HG02642 (cell line): ENCODE data around the gene OTOP3.

Experiments used
- ATAC-seq: cut with Tn5 transposase; IDR thresholded peaks from one replicate; pipeline ENCODE4 v1.9.1; 2021; ENCODE audit warnings: mild to moderate bottlenecking; ENCODE audit not compliant: unreplicated experiment, poor library complexity

The OTOP3 gene

DNA sequence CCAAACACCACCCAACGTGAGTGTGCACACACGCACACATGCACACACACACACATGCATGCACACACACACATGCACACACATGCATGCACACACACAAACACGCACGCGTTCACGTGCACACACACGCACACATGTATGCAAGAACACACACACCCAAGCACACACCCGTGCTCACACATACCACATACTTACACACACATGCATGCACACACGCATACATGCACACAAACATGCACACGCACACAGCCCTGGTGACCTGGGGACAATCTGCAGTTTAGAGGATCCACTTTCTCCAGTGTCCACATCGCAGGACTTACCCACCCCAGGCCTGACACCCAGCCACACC, 18.9 kb upstream of the OTOP3 start:
- no peak for ATAC-seq

DNA sequence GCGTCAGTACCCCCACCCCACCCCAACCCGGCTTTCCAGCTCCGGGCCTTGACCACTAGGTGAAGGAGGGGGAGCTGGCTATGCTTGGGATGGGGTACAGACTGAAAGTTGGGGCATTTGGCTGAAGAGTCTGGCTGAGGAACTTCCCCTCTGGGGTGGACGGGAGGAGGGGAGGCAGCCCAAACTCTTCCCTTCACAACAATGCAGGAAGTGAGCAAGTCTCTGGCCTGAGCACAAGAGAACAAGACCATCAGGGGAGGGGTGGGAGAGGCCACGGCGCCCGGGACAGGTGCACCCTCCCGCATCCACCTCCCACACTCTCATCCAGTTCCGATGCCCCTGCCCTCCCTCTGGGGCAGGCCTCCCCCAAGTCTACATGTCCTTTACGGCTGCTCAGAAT, 18.3 kb upstream of the OTOP3 start:
- no peak for ATAC-seq

DNA sequence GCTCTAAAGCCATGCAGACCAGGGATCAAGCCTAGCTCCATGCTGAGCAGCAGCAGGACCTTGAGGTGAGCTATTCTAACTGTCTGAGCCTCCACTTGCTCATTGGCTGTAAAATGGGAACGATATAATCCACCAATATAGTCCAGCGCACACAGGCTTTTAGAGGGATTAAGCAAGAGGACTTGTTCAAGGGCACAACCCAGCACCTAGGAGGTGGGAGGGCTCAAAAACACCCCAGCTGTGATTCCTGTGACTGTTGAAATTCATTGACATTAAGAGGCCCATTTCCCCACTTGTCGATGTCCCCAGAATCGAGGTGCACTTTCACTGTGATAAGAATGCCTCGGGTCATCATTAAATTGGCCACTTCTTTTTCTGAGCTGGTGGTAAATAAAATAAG, 16.8 kb upstream of the OTOP3 start:
- no peak for ATAC-seq

DNA sequence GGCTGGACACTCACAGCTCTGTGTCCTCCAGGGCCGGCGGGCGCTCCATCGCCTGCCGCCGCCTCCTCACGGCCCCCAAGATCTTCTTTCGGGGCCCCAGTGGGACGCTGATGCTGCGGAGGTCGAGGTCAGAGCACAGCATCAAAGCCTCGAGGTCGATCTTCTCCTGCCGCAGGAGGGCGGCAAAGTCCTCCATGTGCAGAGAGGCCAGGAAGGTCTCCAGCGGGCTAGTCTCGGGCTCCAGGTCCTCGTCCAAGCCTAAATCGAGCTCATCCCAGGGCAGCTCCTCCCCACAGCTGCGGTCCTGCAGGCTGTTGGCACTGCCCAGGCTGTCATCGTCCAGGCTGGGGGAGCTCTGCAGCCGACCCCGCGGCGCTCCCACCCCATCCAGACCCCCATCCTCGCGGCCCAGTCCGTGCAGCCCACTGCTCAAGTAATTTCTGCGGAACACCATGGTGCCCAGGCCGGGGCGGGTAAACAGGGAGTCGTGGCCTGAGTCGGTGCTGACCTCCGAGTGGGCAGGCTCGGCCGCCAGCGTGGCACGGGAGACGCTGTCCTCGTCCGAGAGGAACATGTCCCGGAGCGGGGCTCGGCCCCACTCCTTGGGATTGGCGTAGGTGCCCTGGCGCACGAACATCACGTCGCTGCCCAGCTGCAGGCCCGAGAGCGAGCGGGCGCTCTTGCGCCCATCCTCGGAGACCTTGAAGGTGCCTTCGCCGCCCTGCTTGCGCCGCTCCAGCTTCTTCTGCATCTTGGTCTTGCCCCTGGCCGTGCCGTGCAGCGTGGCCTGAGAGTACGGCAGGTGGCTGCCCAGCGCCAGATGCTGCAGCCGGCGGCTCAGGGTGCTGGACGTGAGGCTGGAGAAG, 16.0 kb upstream of the OTOP3 start:
- ATAC-seq, result no peak

DNA sequence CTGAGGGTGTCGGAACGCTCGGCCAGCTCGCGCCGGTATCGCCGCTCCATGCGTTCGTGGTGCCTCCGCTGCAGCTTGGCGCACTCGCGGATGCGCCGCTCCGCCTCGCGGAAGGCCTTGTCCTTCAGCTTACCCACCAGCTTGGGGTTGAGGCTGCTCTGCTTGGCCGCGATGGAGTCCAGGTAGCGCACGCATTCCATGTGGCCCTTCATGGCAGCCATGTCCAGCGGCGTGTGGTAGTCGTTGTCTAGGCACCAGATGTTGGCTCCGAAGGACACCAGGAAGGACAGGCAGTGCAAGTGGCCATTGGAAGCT, 15.4 kb upstream of the OTOP3 start:
- no peak for ATAC-seq

DNA sequence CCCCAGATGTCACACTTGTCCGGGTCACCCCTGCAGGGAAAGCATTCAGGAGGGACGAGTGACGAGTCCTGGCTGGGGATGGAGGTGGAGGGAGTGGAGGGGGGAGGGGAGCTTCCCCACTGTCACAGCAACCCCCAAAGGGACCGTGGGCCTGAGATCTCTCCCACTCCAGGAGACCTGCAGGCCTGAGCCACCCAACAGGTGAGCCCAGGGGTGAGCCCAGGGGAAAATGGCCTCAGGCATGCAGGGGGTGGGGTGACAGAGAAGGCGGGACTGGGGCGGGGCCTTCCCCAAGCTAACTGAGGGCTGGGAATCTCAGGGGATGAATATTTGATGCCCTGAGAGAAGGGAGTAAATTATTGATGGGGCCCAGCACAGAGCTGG, 15.1 kb upstream of the OTOP3 start:
- ATAC-seq, result no peak

DNA sequence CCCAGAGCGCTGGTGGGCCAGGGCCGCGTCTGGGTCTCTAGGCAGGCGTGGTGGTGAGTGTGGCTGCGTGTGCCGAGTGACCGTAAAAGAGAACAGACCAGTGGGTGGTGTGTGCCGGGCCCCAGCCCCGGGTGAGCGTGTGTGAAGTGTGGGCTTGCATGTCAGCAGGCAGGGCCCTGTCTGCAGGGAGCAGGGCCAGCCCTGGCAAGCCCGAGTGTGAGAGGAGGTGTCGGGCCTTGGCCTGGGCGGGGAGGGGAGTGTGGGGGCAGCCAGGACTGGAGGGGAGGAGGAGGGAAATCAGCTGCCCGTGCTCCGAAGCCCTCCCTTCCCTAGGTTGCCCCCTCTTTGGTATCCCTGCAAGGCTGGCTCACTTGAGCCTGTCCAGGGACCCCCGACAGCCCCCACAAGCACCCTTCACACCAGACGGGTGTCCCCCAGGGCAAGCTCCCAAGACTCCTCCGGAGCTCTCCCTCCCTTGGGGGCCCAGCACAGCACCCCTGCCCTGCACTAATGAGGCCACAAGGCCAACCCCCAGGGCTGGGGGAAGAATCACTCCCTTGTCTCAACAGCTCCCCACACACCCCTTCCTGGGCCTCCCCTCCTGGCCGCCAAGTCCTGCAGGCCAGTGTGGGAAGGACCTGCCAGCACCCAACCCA, 14.5 kb upstream of the OTOP3 start:
- no peak for ATAC-seq

DNA sequence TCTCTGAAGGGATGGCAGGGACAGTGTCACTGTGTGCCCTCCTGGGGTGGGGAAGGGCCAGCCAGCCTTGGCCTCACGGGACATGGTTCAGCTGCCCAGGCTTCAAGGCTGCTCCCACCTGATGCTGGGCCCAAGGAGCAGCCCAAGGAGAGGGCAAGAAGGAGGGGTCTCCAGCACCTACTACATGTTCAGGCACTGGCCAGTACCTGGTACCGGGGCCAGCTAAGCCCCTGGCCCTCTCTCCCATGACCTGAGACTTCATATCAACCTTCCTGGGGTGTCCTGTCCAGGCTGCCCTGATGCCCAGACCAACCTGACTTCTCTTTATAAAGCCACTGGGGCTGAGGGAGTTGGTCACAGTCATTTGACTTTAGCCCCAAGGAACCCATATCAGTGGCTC, 13.9 kb upstream of the OTOP3 start:
- no peak for ATAC-seq

DNA sequence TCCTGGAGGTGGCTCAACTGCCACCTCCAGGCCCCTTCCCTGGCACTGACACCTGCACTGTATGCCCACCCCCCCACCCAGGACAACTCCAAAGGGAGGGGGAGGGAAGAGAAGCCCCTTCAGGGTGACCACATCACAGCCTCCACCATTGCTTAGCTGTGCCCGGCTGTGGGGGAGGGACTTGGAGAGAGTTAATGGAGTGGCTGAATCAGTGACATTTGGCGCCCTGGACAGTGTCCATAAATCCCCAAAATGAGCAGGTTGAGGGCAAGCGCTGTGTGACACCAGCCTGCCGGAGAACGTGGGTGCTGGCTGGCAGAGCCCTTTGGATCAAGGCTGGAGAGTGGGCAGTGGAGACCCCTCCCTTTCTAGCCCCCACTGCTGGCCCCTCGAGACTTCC, 13.5 kb upstream of the OTOP3 start:
- no peak for ATAC-seq

DNA sequence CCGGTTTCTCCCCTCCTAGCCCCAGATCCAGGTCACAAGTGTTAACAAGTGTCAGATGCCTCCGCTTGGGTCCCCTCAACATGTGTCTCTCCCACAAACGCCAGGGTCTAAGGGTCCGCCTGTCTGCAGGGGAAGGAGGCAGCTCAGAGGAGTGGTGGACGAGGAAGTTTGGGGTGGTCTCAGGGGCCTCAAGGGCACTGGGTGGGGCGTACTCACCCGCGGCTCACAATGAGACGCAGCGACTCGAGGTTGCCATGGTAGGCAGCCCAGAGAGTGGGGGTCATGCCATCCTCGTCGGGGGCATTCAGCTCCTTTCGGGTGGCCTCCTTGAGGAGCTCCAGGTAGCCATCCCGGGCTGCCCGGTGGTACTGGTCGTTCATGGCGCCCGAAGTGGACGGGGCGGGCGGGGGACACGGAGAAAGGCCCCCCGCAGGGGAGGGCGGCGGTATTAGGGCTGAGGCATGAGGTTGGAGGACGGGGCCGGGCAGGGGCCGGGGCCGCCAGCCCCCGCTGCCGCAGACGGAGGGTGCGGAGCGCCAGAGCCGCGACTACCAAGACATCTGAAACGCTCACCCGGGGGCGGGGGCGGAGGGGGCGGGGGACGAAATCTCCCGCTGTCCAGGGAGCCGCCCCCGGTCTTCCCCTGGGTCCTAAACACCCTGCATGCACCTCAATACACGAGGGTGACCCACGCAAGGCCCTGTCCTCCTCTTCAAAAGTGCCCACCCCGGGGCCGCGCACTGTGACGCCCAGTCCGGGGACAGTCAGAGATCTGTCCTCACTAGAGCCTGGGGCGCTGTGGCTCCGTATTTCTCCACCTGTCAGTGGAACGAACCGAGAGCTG, 12.8 kb upstream of the OTOP3 start, which contains the start of gene USH1G:
USH1G (minus strand) TSS at position 562 of the 844 bp plus-strand sequence; CDS start at position 380, 182 bp downstream.
- no peak for ATAC-seq

DNA sequence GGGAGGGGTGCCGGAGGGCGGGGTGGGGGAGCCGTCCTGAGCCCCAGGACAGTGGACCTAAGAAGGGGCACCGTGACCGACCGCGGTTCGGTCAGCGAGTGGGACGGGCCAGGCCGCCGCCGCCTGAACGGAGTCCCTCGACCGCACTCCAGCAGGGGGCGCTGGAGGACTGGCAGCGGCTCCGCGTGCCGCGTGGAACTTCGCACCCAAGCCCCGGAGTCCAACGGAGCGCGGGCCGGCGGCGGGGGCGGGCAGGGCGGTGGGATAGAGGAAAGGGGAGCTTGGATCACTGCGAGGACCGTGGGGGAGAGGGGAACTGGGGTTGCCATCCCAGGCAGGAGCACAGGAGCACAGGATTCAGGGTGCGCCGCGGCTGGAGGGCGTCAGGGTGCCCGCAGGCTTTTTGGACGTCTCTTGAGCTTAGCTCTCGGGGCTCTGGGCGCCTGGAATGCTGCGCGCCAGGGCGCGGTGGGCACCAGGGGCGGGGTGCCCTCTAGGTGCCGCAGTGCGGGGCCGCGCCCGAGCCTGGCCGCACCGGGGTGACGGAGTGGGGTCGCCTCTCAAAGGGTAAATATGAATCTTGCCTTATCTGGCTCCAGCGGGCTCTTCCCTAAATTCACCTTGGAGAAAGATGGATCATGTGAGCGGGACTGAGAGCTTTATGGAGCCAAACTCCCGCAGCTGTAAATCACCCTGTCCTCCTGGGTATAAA, 12.0 kb upstream of the OTOP3 start:
- ATAC-seq, result no peak

DNA sequence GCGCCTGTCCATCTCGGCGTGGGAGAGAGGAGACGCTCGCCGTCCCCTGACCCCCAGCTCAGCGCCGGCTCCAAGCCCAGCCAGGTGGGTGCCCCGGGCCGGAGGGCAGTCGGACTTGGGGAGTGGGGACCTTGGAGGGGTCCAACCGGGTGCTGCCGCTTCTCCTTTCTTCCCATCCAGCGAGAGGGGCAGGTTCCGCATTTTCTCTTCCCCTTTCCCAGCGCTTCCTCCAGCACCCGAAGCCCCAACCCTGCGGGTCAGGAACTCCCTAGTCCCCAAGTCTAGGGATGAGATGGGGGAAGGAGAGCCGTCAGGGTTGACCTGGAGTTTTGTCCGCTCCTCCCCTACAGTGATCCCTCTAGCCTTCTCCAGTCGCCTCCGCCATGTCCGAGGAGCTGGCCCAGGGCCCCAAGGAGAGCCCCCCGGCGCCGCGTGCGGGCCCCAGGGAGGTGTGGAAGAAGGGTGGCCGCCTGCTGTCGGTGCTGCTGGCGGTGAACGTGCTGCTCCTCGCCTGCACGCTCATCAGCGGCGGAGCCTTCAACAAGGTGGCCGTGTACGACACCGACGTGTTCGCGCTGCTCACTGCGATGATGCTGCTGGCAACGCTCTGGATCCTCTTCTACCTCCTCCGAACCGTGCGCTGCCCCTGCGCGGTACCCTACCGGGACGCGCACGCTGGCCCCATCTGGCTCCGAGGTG, 11.3 kb upstream of the OTOP3 start, which contains the start of gene OTOP2:
OTOP2 (plus strand) TSS at position 24 of the 699 bp plus-strand sequence; CDS start at position 384, 360 bp downstream.
- ATAC-seq, result no peak

DNA sequence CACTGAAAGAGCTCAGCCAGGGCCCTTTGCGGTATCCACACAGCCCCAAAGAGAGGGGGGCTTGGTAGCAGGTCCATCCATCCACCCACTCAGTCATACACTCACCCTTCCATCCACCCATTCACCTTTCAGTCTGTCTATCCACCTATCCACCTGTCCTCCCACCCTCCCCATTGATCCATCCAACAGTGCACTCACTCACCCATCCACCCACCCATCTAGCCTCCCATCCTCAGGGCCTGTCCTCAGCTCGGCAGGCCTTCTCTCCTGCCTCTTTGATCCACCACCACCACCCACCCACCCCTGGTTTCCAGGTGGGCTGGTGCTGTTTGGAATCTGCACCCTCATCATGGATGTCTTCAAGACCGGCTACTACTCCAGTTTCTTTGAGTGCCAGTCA, 10.5 kb upstream of the OTOP3 start:
- ATAC-seq, result no peak

DNA sequence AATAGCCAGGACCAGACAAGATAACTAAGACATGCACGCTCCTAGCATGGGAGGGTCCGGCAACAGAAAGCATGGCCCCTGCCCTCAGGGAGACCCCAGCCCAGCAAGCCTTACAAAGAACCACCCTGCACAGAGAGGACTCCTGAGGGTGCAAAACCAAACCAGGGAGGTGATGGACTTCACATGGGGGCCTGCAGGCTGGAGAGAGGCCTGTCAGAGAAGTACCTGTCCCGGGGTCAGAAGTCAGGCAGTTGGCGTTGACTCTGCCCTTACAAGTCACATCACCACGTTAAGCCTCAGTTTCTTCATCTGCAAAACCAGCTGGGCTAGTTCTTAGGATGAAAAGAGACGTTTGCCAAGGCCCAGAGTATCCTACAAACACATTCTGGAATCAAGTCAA, 6.9 kb upstream of the OTOP3 start:
- ATAC-seq, result no peak

DNA sequence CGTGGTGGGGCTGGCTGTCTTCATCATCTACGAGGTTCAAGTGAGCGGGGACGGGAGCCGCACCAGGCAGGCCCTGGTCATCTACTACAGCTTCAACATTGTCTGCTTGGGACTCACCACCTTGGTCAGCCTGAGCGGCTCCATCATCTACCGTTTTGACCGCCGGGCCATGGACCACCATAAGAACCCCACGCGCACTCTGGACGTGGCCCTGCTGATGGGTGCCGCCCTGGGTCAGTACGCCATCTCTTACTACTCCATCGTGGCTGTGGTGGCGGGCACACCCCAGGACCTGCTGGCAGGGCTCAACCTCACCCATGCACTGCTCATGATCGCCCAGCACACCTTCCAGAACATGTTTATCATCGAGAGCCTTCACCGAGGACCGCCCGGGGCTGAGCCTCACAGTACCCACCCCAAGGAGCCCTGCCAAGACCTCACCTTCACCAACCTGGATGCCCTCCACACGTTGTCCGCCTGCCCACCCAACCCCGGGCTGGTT, 5.1 kb upstream of the OTOP3 start:
- ATAC-seq, result no peak

DNA sequence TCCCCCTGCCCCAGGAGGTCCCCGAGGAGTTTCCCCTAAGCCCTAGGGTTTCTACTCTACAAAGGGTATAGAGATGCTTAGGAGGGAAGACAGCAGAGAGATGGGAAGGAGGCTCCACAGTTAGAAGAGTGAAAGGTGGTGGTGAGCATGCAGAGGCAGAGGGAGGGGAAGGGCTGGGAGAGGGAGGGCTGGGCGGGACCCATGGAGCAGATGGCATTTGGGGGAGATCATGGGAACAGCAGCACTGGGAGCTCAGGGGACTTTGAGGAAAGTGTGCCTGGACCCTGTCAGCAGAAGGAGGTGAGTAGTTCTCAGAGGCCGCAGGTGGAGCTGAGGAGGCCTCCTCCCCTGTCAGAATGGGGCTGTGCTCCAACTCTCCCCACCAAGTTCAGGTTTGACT, 650 bp upstream of the OTOP3 start:
- no peak for ATAC-seq

DNA sequence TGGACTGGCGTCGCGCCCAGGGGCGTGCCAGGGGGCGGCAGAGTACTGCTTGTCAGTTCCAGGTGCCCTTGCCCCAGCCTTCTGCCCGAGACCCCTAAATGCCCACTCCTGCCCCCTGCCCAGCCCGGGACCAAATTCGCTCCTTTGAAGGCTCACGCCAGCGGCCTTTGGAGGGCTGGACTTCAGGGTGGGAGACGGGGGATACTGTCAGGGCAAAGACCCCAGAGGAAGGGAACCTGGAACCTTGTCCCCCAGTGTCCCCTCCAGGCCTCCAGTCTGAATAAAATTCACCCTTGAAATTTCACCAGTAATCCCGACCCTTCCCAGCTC, 737 bp downstream of the OTOP3 start:
- ATAC-seq, result no peak

DNA sequence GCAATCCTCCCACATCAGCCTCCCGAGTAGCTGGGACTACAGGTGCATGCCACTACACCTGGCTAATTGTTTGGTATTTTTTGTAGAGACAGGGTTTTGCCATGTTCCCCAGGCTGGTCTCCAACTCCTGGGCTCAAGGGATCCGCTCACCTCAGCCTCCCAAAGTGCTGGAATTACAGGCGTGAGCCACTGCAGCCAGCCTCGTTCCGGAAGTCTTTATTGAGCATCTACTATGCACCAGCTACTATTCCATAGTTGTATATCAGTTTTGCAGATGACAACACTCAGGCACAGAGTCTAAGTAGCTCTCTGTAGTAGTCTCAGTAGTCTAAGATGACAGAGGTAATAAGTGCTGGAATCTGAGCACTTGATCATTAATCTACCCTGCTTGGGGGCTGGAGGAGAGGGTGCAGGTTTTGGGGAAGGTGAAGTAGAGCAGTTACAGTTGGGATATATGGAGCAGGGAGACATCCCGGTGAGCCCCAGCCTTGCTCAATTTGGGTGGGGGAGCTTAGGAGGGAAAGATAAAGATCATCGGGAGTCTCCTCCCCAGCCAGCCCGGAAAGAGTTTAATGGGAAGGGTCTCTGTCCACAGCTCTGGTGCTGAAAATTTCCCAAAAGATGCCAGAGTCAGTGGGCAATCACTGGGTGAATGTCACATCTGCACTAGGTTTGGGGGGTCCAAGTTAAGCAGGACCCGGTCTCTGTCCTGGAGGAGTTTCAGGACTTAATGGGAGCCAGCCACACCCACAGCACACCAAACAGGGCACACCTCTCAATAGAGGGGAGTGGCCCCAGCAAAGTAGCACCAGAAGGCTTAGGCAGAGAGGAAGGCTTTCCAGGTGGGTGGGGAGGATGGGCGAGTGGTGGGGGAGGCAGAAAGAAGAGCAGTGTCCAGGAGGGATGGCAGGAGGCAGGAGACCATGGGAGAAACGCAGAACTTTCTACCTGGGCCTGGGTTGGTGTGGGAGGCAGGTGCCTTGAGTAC, 1.7 kb downstream of the OTOP3 start:
- ATAC-seq, result no peak
